Measurements from ENCODE around the gene ROR1.

Gene ROR1

GRCh38 chr1:63807046-63807445, 33.2 kb downstream of the ROR1 start:
- no peak overlapping the region for H3K23ac ChIP-seq (ENCODE audit: low read length in 2 of 2)
- H3K4me3 ChIP-seq (ENCODE audit: insufficient read depth in 1 of 2, low read depth in 1 of 2, low read length in 2 of 2): no peak overlapping the region
- H3K79me1 ChIP-seq (replicated peaks; ENCODE audit: low read length, poor library complexity, severe bottlenecking): peaks cover 22% of the 10 kb centered on the region
- H3K4me2 ChIP-seq (ENCODE audit: low read length, poor library complexity, severe bottlenecking): no peak overlapping the region
- peaks cover 10% of the 10 kb centered on the region for H3K9me3 ChIP-seq (ENCODE audit: control insufficient read depth, low read length)
- no peak overlapping the region for H2BK5ac ChIP-seq (ENCODE audit: low read depth, low read length, poor library complexity, severe bottlenecking)
- H2BK15ac ChIP-seq (ENCODE audit: low read depth, poor library complexity, severe bottlenecking): no peak overlapping the region
- no peak overlapping the region for H4K91ac ChIP-seq (ENCODE audit: low read length)
- 75% methylated on average over 1 of the region's 1 CpG for WGBS
- H2BK120ac ChIP-seq (ENCODE audit: low read depth, low read length): no peak overlapping the region
- no peak overlapping the region for H3K27ac ChIP-seq (ENCODE audit: low read length, poor library complexity, severe bottlenecking)
- no peak overlapping the region for H3K9ac ChIP-seq (ENCODE audit: low read length)
- H3K14ac ChIP-seq (ENCODE audit: low read length in 2 of 2): no peak overlapping the region
- no peaks in the 10 kb centered on the region for H3K27me3 ChIP-seq (ENCODE audit: control insufficient read depth in 1 of 2, insufficient read depth in 1 of 2, low read length in 2 of 2)
- H3K4ac ChIP-seq (ENCODE audit: low read depth in 1 of 2, low read length in 2 of 2): no peak overlapping the region
- H2AK5ac ChIP-seq (ENCODE audit: low read length, severe bottlenecking): peak overlapping the region; percentile 55
- H3K4me1 ChIP-seq (ENCODE audit: control insufficient read depth, insufficient read depth, low read depth, low read length): no peaks in the 10 kb centered on the region
- H2BK12ac ChIP-seq (ENCODE audit: low read length in 2 of 2): no peak overlapping the region
- H2AFZ ChIP-seq (ENCODE audit: low read depth, low read length): no peak overlapping the region
- no peak overlapping the region for H3K18ac ChIP-seq (ENCODE audit: low read depth in 1 of 2, low read length in 2 of 2)
- no peak for DNase-seq
- H4K8ac ChIP-seq (ENCODE audit: low read length): no peak overlapping the region
- H3K36me3 ChIP-seq (ENCODE audit: control insufficient read depth in 1 of 2, insufficient read depth in 2 of 2, low read depth in 1 of 2, low read length in 2 of 2): no peaks in the 10 kb centered on the region

- peaks cover 26% of the 10 kb centered on the region for H3K79me1 ChIP-seq (replicated peaks; ENCODE audit: low read length, poor library complexity, severe bottlenecking)
- no peak overlapping the region for H4K91ac ChIP-seq (ENCODE audit: low read length)
- H3K9ac ChIP-seq (ENCODE audit: low read length): peak overlapping the region; percentile 21
- no peak overlapping the region for H3K23ac ChIP-seq (ENCODE audit: low read length in 2 of 2)
- H2AK5ac ChIP-seq (ENCODE audit: low read length, severe bottlenecking): no peak overlapping the region
- H3K9me3 ChIP-seq (ENCODE audit: control insufficient read depth, low read length): peaks cover 10% of the 10 kb centered on the region
- WGBS: 80% methylated on average over 3 of the region's 3 CpGs
- H3K27me3 ChIP-seq (ENCODE audit: control insufficient read depth in 1 of 2, insufficient read depth in 1 of 2, low read length in 2 of 2): no peaks in the 10 kb centered on the region
- H3K4ac ChIP-seq (ENCODE audit: low read depth in 1 of 2, low read length in 2 of 2): no peak overlapping the region
- H3K18ac ChIP-seq (ENCODE audit: low read depth in 1 of 2, low read length in 2 of 2): no peak overlapping the region
- H3K4me2 ChIP-seq (ENCODE audit: low read length, poor library complexity, severe bottlenecking): no peak overlapping the region
- DNase-seq: no peak
- H4K8ac ChIP-seq (ENCODE audit: low read length): no peak overlapping the region
- no peak overlapping the region for H2BK5ac ChIP-seq (ENCODE audit: low read depth, low read length, poor library complexity, severe bottlenecking)
- no peak overlapping the region for H2BK120ac ChIP-seq (ENCODE audit: low read depth, low read length)
- H2BK15ac ChIP-seq (ENCODE audit: low read depth, poor library complexity, severe bottlenecking): no peak overlapping the region
- no peak overlapping the region for H2BK12ac ChIP-seq (ENCODE audit: low read length in 2 of 2)
- peaks cover 0 to 4% of the 10 kb centered on the region in 2 experiments for H3K36me3 ChIP-seq (ENCODE audit: control insufficient read depth in 1 of 2, insufficient read depth in 2 of 2, low read depth in 1 of 2, low read length in 2 of 2)
- no peak overlapping the region for H3K14ac ChIP-seq (ENCODE audit: low read length in 2 of 2)
- H2AFZ ChIP-seq (ENCODE audit: low read depth, low read length): no peak overlapping the region
- peaks cover 14% of the 10 kb centered on the region for H3K4me1 ChIP-seq (ENCODE audit: control insufficient read depth, insufficient read depth, low read depth, low read length)
- H3K27ac ChIP-seq (ENCODE audit: low read length, poor library complexity, severe bottlenecking): peak overlapping the region; percentile 82
- H3K4me3 ChIP-seq (ENCODE audit: insufficient read depth in 1 of 2, low read depth in 1 of 2, low read length in 2 of 2): no peak overlapping the region
Observed at GRCh38 chr1:63810936-63811469, 37.2 kb downstream of the ROR1 start.

GRCh38 chr1:63812071-63812700, 38.4 kb downstream of the ROR1 start:
- H2BK120ac ChIP-seq (ENCODE audit: low read depth, low read length): no peak overlapping the region
- H3K4me1 ChIP-seq (ENCODE audit: control insufficient read depth, insufficient read depth, low read depth, low read length): peaks cover 16% of the 10 kb centered on the region
- peaks cover 0 to 4% of the 10 kb centered on the region in 2 experiments for H3K36me3 ChIP-seq (ENCODE audit: control insufficient read depth in 1 of 2, insufficient read depth in 2 of 2, low read depth in 1 of 2, low read length in 2 of 2)
- H3K27ac ChIP-seq (ENCODE audit: low read length, poor library complexity, severe bottlenecking): peak overlapping the region; percentile 82
- H2BK15ac ChIP-seq (ENCODE audit: low read depth, poor library complexity, severe bottlenecking): no peak overlapping the region
- peak overlapping the region; percentile 74 for H2AK5ac ChIP-seq (ENCODE audit: low read length, severe bottlenecking)
- no peak overlapping the region for H3K9ac ChIP-seq (ENCODE audit: low read length)
- H3K23ac ChIP-seq (ENCODE audit: low read length in 2 of 2): no peak overlapping the region
- no peak overlapping the region for H3K18ac ChIP-seq (ENCODE audit: low read depth in 1 of 2, low read length in 2 of 2)
- 100% methylated on average over 5 of the region's 6 CpGs for WGBS
- peaks cover 10% of the 10 kb centered on the region for H3K9me3 ChIP-seq (ENCODE audit: control insufficient read depth, low read length)
- H2BK12ac ChIP-seq (ENCODE audit: low read length in 2 of 2): no peak overlapping the region
- H2AFZ ChIP-seq (ENCODE audit: low read depth, low read length): no peak overlapping the region
- no peak overlapping the region for H3K4me2 ChIP-seq (ENCODE audit: low read length, poor library complexity, severe bottlenecking)
- no peak overlapping the region for H4K91ac ChIP-seq (ENCODE audit: low read length)
- DNase-seq: no peak
- H2BK5ac ChIP-seq (ENCODE audit: low read depth, low read length, poor library complexity, severe bottlenecking): no peak overlapping the region
- no peaks in the 10 kb centered on the region for H3K27me3 ChIP-seq (ENCODE audit: control insufficient read depth in 1 of 2, insufficient read depth in 1 of 2, low read length in 2 of 2)
- no peak overlapping the region for H3K4ac ChIP-seq (ENCODE audit: low read depth in 1 of 2, low read length in 2 of 2)
- H3K79me1 ChIP-seq (replicated peaks; ENCODE audit: low read length, poor library complexity, severe bottlenecking): peaks cover 27% of the 10 kb centered on the region
- H4K8ac ChIP-seq (ENCODE audit: low read length): no peak overlapping the region
- H3K4me3 ChIP-seq (ENCODE audit: insufficient read depth in 1 of 2, low read depth in 1 of 2, low read length in 2 of 2): no peak overlapping the region
- H3K14ac ChIP-seq (ENCODE audit: low read length in 2 of 2): no peak overlapping the region

GRCh38 chr1:63813829-63814277, 40.0 kb downstream of the ROR1 start:
- no peak overlapping the region for H4K91ac ChIP-seq (ENCODE audit: low read length)
- 82% methylated on average over 3 of the region's 3 CpGs for WGBS
- H3K27ac ChIP-seq (ENCODE audit: low read length, poor library complexity, severe bottlenecking): peak overlapping the region; percentile 16
- H2BK15ac ChIP-seq (ENCODE audit: low read depth, poor library complexity, severe bottlenecking): no peak overlapping the region
- H3K79me1 ChIP-seq (replicated peaks; ENCODE audit: low read length, poor library complexity, severe bottlenecking): peaks cover 22% of the 10 kb centered on the region
- H3K18ac ChIP-seq (ENCODE audit: low read depth in 1 of 2, low read length in 2 of 2): no peak overlapping the region
- H3K9ac ChIP-seq (ENCODE audit: low read length): peak overlapping the region; percentile 75
- peak overlapping the region in 1 of 2 experiments; percentile 9 for H3K4me3 ChIP-seq (ENCODE audit: insufficient read depth in 1 of 2, low read depth in 1 of 2, low read length in 2 of 2)
- no peak overlapping the region for H2BK120ac ChIP-seq (ENCODE audit: low read depth, low read length)
- H3K9me3 ChIP-seq (ENCODE audit: control insufficient read depth, low read length): no peaks in the 10 kb centered on the region
- peaks cover 21% of the 10 kb centered on the region for H3K4me1 ChIP-seq (ENCODE audit: control insufficient read depth, insufficient read depth, low read depth, low read length)
- H3K23ac ChIP-seq (ENCODE audit: low read length in 2 of 2): no peak overlapping the region
- peak overlapping the region; percentile 74 for H2BK5ac ChIP-seq (ENCODE audit: low read depth, low read length, poor library complexity, severe bottlenecking)
- no peak overlapping the region for H3K14ac ChIP-seq (ENCODE audit: low read length in 2 of 2)
- H2BK12ac ChIP-seq (ENCODE audit: low read length in 2 of 2): no peak overlapping the region
- no peak overlapping the region for H4K8ac ChIP-seq (ENCODE audit: low read length)
- H3K27me3 ChIP-seq (ENCODE audit: control insufficient read depth in 1 of 2, insufficient read depth in 1 of 2, low read length in 2 of 2): no peaks in the 10 kb centered on the region
- no peak overlapping the region for H3K4me2 ChIP-seq (ENCODE audit: low read length, poor library complexity, severe bottlenecking)
- peaks cover 0 to 4% of the 10 kb centered on the region in 2 experiments for H3K36me3 ChIP-seq (ENCODE audit: control insufficient read depth in 1 of 2, insufficient read depth in 2 of 2, low read depth in 1 of 2, low read length in 2 of 2)
- DNase-seq: peak; percentile 70
- H2AK5ac ChIP-seq (ENCODE audit: low read length, severe bottlenecking): peak overlapping the region; percentile 37
- no peak overlapping the region for H2AFZ ChIP-seq (ENCODE audit: low read depth, low read length)
- no peak overlapping the region for H3K4ac ChIP-seq (ENCODE audit: low read depth in 1 of 2, low read length in 2 of 2)
